Gastrocnemius medialis (tissue), 4 donors: ENCODE results near the gene PAK5.

Experiments
- CTCF ChIP-seq, 5 experiments: fragments of 450-650 bp in 3 of 5; fragments of 200-600 bp in 2 of 5; sonication (generic) in 2 of 5; IDR thresholded peaks in 4 of 5; conservative IDR thresholded peaks in 1 of 5; 1 replicate in 4 of 5; 2 replicates in 1 of 5; pipeline ENCODE4 v1.5.1; 2016 to 2019; ENCODE audit warnings: antibody characterized with exemption in 5 of 5, mild to moderate bottlenecking in 3 of 5, moderate library complexity in 3 of 5
- POLR2A ChIP-seq, 2 donors: fragments of 450-650 bp; IDR thresholded peaks; one replicate each; pipeline ENCODE4 v1.6.1; 2017; ENCODE audit warnings: antibody characterized with exemption in 2 of 2, mild to moderate bottlenecking in 2 of 2, moderate library complexity in 2 of 2

GRCh38 chr20:9565910-9566550 lies 272.8 kb downstream of the PAK5 start:
- TF ChIP-seq CTCF (IDR thresholded peaks at IDR 0.05 in 4 of 5, conservative IDR thresholded peaks at IDR 0.05 in 1 of 5) (no peak), POLR2A (IDR thresholded peaks at IDR 0.05) (no peak)
